HG03108 (cell line): ENCODE results near the gene FSD1.
"Not testable (repeated sequence)": the region's sequence is repeated elsewhere in the genome, so short reads cannot be mapped to it uniquely, and the experiment has no call there.

Source experiments
- ATAC-seq: cut with Tn5 transposase; IDR thresholded peaks from one replicate; pipeline ENCODE4 v1.9.1; 2021; ENCODE audit warnings: moderate library complexity; ENCODE audit not compliant: unreplicated experiment

Gene FSD1

DNA sequence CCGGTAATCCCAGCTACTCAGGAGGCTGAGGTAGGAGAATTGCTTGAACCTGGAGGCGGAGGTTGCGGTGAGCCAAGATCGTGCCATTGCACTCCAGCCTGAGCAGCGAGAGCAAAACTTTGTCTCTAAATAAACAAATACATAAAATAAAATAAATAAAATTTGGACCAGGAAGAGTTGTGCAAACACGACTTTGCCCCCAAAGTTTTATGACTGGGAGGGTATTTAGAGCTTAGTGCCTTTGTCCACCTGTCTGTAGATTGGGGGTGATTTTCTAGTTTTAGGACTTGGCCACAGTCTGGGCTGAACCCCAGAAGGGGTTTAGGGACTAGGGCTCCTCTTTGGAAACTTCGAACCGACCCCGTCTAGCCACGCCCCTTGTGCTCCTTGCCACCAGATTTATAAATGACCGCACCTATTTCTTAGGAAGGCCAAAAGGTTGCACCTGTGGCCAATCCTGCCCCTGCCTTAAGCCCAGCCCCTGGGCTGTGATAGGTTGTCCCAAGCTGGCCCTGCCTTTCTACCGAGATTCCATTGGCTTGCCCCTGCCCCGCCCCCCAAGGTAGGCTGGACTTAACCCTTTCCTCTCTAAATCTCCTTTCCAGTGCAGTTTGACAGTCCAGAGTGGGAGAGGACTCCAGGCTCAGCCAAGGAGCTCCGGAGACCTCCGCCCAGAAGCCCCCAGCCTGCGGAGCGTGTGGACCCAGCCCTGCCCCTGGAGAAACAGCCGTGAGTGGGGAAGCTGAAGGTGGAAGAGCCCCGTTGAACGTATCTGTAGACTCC is 20.0 kb upstream of the FSD1 start:
- no peak for ATAC-seq

DNA sequence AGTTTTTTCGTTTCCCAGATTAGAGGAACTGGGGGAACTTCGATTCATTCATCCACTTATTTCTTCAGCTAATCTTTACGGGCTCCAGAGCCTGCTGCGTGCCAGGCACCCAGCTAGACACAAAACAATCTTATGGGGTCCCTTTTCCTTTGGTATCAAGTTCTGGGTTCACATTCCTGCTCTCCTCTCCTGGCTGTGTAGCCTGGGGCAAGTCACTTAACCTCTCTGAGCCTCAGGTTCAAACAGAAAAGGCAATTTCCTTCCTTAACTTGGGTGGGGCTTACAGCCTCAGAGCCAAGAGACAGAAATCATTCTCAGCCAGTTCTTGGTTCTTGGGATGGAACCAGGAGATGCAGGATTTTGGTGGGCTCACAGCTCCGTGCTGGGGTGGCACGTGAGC is 19.4 kb upstream of the FSD1 start:
- ATAC-seq = no peak

DNA sequence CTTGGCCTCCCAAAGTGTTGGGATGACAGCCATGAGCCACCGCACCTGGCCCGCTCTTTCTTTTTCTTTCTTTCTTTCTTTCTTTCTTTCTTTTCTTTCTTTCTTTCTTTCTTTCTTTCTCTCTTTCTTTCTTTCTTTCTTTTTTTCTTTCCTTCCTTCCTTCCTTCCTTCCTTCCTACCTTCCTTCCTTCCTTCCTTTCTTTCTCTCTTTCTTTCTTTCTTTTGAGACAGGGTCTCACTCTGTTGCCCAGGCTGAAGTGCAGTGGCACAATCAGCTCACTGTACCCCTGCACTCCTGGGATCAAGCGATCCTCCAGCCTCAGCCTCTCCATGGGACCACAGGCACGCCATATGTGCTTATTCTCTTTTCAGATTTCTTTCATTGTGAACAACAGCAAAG is 18.3 kb upstream of the FSD1 start:
- not testable (repeated sequence) for ATAC-seq

DNA sequence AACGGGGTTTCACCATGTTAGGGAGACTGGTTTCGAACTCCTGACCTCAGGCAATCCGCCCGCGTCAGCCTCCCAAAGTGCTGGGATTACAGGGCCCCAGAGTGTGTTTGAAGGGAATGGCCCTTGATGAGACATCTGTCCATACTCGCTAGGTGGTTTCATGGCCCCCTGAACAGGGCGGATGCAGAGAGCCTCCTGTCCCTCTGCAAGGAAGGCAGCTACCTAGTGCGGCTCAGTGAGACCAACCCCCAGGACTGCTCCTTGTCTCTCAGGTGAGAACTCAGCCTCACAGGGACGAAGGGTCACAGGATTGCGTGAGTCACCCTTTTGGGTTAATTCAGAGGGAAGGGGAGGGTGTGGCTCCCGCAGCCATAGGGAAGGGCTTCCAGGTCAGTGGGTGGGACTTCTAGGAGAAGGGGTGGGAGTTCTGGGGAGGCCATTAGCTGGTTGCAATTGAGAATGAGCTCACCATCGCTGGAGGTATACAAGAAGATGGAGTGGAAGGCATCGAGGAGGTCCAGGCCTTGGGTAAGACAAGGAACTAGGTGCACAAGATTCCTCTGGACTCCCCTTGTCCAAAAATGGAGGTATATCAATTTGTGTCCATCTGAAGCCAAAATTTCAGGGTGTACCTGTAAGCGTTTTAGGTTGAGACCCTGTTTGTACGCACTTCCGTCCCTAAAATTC is 16.2 kb upstream of the FSD1 start:
- no peak for ATAC-seq

DNA sequence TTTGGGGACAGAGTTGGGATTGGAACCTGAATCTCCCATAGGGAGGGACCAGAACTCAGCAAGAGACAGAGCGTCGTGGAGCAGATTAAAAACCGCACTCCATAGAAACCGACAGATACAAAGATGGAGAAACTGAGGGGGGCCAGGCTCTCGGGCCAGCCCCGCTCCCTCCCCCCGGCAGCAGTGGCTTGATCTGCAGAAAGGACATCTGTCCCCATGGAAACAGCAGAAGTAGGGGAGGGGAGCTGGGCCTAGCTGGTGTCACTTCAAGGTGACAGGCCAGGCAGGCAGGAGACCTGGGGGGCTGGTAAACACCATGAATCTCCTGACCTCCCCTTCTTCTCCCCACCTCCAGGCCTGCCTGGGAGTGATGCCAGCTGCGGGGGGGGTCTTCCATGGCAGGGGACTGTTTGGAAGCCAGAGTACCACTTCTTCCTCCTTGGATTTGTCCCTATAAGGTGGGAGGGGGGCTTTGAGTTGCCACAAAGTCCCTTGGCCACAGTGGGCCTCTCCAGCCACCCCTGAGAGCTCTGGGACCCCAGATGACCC is 13.1 kb upstream of the FSD1 start:
- ATAC-seq = no peak

DNA sequence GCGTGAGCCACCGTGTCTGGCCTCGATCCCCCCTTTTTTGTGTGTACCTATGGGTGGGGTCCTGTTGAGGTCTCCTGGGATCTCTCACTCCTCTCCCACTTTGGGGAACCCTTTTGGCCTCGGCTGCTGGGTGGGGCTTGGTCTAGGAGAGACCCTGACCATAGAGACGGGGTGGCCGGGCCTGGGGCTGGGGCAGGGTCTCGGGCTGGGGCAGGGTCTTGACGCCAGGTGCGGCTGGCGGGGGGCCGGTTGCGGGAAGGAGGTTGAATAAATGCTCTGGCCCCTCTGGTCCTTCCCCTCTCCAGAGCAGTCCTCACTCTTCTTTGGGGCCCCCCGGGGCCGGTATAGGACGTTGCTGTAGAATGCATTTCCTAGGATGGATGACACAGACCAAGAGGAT is 11.9 kb upstream of the FSD1 start:
- ATAC-seq = no peak

DNA sequence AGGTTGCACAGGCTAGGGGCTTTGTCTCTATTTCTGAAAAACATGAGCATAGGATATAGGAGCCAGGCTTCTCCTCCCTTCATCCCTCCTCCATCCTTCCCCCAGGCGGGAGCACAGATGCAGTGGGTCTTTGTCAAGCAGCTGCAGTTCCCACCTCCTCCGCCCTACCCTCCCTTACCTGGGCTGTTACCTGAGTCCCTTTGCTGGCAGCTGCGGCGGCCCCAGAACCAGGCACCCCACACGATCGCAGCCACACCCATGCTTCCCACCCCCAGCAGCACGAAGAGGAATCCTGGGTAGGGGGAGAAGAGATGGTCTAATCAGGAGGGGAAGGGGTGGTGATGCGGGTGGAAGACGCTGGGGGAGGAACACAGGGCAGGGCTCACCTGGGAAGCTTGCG is 10.0 kb upstream of the FSD1 start:
- ATAC-seq = no peak

DNA sequence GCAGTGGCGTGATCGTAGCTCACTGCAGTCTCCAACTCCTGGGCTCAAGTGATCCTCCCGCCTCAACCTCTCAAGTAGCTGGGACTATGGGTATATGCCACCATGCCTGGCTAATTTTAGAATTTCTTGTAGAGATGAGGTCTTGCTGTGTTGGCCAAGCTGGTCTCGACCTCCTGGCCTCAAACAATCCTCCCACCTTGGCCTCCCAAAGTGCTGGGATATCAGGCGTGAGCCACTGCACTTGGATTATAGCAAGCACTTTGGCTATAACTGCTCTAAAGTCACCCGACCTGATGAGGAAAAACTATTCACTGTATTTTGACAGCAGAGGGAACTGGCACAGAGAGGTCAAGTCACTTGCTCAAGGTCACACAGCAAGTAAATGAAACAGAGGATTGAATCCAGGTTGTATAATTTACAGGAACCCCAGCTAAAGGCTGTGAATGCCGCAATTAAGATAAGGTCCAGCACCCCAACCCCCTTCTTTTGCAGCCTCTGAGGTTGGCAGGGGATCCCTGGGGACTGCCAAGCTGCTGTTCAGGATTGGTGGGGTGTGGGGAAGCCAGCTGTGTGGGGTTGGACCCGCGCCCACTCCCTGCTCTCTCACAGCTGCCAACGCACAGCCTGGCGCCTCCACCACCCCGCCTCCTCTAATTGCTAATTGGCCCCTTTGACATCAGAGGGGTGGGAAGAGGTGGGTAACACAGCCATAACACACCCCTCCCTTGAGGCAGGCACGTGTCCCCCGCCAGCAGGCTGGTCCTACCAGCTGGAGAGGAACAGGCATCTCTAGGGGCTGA is 8.2 kb upstream of the FSD1 start:
- ATAC-seq = no peak

DNA sequence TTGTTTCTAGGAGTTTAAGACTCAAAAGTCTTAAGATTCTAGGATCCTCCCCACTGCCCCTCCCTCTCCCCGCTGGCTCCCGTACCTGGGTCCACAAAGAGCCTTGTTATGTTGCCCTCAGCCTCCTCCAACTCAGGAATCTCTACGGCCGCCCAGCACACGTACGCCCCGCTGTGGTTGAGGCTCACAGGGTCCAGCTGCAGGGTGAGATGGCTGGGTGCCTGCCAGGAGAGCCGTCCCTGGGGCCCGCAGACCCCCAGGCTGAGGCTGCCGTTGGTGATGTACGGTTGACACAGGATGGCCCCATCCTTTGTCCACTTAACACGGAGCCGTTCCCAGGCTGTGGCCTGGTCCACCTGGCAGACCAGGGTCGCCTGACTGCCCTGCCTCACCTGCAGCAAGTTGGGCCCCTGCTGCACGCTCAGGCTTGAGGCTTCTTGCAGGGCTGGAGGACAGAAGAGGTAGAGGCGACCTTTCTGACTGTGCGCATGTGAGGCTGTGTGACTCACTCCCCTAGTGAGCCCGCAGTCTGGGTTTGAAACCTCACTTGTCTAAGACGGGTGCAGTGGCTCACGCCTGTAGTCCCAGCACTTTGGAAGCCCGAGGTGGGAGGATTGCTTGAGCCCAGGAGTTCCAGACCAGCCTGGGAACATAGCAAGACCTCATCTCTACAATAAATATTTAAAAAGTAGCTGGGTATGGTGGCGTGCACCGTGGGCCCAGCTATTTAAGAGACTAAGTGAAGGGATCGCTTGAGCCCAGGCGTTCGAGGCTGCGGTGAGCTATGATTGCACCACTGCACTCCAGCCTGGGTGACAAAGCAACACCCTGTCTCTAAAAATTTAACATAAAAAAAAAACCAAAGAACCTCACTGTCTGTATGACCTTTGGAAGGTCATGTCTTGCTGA is 6.2 kb upstream of the FSD1 start:
- no peak for ATAC-seq

DNA sequence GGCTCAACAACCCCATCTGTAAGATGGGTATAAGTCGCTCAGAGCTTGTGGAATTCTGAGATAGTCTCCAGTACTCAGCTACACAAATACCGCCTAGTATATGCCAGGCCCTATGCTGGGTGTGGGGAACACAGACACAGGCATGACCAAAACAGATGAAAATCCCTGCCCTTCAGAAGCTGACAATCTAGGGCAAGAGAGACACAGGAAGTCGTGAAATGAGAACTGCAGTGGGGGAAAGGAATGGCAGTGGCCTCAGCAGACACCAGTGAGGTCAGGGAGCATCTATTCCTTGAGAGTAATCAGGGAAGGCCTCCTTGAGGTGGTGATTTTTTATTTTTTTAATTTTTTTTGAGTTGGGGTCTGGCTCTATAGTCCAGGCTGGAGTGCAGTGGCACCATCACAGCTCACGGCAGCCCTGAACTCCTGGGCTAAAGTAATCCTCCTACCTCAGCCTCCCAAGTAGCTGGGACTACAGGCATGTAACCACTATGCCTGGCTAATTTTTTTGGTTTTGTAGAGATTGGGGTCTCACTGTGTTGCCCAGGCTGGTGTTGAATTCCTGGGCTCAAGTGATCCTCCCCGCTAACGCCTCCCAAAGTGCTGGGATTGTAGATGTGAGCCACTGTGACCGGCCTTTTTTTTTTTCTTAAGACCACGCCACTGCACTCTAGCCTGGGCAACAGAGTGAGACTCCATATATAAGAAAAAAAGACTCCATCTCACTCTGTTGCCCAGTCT is 5.4 kb upstream of the FSD1 start:
- no peak for ATAC-seq

DNA sequence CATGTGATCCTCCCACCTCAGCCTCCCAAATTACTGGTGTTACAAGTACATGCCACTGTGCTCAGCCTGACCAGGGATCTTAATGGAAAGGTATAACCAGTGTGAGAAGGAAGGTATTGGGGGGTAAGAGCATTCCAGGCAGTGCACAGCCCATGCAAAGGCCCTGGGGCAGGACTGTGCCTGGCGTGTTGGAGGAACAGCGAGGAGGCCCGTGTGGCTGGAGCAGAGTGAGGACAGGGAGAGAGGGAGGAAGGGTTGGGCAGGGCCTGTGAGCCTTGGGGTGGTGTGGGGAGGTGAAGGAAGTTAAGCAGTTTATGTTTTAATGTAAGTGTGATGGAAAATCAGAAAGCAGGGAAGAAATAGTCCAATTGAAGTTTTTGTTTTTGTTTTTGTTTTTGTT is 3.8 kb upstream of the FSD1 start:
- ATAC-seq = no peak

DNA sequence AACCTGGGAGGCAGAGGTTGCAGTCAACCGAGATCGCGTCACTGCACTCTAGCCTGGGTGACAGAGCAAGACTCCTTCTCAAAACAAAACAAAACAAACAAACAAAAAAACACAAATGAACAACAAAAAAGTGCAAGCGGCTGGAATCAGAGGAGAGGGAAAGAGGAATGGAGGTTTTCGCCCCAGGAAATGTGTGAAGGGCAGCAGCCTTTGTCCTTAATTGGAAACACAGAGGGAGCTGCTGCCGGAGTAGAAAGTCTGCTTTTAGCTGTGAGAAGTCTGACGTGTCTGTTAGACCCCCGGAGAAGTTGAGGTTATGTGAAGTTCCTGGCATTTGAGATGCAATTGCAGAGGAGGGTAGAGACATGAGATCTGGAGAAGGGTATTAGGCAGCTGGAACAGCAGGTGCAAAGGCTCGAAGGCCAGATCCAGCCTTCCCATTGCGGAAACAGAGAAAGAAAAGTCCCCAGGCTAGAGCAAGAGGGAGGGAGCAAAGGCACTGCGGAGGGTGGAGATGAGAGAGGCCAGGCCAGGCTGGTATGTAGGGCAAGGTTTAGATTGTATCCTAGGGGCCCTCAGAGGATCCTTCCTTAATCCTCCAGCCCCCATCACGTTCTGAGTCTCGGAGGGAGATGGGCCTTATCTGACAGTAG is 2.7 kb upstream of the FSD1 start:
- ATAC-seq = no peak

DNA sequence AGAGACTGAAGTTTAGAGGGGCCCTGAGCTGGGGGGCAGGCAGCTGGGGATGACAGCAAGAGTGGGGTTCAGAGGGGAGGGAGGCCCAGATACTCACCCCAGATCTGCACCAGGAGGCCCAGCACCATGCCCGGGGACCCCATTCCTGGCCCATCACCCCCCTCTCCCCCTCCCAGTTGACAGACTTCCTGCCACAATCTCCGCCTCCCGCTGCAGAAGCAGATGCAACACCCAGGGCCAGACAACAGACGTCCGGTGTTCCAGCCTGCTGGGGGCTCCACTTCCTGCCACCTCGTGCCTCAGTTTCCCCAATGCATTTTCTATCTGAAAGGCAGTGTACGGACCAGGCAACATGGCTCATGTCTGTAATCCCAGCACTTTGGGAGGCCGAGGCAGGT is 2.2 kb upstream of the FSD1 start, which contains the start of gene TMIGD2:
TMIGD2 (minus strand) TSS at position 147 of the 398 bp plus-strand sequence; CDS start at position 143, 4 bp downstream.
- ATAC-seq = no peak

DNA sequence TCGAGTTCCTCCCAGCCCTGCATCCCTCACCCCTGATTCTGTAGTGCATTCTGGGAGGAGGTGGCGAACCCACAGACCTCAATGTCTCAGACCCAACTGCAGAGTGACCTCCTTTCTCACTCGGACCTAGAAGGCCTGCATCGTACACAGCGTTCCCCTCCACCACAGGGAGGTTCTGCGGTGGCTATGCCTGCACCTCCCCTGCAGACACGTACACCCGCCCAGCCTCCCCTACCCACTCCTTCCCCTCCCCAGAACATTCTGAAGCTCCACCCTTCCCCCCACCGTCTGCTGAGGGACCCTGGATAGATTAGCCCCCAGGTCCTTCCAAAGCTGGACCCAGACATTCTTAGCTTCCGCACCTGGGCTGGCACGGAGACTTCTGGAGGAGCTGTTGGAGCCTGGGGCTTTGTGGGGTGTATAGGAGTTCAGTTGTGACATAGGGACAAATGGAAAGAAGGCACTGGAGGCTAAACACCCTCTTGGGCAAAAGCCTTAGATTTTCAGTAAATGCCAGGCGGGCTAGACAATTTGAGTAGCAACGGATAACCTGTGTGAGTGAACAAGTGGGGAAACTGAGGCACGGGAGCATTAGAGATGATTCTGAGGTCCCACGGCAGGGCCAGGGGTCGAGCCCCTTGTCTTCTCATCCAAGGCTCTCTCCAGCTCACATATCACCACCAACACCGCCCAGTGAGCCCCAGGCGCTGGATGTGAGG is 420 bp upstream of the FSD1 start:
- ATAC-seq = no peak

DNA sequence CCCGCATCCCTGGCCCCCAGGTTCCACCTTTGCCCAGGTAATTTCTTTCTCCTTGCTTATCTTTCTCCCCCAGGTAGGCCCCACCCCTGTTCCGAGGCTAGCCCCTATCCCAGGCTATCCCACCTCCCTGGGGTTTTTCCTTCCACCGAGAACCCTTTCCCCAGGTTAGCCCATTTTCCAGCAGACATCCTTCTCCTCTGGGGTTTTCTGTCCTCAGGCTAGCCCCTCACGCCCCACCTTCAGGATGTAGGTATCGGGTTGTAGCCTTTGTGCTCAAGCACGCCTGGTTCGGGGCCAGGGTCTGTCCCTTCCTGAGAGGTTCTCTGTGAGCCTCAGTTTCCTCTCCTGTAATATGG is 837 bp downstream of the FSD1 start:
- no peak for ATAC-seq

DNA sequence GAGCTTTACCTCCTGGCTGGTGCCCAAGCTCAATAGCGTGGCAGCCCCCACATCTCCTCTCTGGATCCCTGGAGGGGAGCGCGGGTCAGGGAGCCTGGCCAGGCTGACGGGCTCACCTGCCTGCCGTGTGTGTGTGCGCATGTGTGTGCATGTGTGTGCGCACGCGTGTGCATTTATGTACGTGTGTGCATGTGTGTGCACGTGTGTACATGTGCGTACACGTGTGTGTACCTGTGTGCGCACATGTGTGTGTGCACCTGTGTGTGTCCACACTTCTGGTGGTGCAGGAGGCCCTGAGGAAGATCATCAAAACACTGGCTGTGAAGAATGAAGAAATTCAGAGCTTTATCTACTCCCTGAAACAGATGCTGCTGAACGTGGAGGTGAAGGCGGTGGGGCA is 1.3 kb downstream of the FSD1 start:
- ATAC-seq = no peak

DNA sequence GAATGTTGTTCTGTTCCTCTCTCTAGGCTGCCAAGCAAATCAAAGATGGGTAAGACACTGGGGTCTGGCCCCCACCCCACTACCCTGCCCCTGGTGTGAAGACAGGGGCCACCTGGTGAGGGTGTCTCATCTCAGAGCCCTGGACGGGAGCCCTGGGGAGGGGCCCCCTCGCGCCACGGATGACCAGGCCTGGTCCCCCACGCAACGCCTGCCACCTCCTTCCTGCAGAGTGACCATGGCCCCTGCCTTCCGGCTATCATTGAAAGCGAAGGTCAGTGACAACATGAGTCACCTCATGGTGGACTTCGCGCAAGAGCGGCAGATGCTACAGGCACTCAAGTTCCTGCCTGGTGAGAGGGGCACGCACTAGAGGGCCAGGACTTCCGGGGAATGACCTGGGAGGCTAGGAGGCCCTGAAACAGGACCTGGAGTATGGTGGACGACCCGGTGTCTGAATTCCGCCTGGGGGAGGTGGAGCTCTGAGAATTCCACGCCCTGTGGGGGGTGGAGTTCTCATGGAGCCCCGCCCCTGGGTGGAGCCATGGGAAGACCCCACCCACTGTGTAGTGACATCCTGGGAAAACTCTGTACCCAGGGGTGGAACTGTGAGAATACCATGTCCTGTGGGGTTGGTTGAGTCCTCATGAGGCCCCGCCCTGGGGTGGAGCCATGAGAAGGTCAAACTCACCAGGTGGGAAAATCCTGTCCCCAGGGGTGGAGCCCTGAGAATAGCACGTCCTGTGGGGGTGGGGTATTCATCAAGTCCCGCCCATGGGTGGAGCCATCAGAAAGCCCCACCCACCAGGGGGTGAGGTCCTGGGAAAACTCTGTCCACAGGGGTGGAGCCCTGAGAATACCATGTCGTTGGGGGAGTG is 6.1 kb downstream of the FSD1 start:
- ATAC-seq = no peak
